OCI-M2 (cell line): ENCODE results near the gene NDRG3.
A peak's percentile ranks its signal among the peaks of the same experiment; 100 is the strongest.

Experiments
- DNase-seq: peaks from one replicate; lab custom pipeline; 2025; ENCODE audit not compliant: unreplicated experiment; lab: John Stamatoyannopoulos, UW

NDRG3 gene

DNA sequence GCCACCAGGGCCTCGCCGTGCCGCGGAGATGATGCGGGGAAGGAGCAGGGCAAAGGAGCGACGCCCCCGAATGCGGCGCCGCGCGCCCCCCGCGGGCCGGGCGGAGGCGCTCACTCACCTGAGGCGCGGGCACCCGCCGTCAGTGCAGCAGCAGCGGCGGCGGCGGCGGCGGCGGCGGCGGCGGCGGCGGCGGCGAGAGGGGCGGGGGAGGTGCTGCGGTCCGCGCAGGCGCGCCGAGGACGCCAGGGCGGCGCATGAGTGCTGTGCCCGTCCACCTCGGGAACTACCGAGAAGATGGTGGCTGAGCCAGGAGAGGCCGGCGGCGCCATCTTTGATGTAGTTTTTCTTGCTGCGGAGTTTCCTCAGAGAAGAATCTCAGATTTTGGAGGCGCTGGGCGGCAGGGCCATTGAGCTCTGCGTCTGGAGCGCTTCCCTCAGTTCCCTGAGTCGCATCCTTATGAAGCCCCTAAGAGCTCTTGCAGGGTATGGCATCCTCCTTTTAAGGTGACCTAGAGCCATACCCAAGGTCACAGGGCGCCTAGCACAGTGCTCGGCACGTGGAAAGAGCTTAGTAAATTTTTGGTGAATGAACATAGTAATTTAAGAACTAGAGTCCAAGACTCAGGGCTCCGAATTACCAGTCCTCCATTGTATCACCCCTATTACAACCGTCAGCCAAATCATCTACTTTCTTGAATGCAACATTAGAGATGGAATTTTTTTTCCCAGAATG, at the start of gene NDRG3:
NDRG3 (minus strand) TSS at position 164 of the 733 bp plus-strand sequence. CDS start 24,355 bp downstream, outside the sequence.
- peak; percentile 73 for DNase-seq

DNA sequence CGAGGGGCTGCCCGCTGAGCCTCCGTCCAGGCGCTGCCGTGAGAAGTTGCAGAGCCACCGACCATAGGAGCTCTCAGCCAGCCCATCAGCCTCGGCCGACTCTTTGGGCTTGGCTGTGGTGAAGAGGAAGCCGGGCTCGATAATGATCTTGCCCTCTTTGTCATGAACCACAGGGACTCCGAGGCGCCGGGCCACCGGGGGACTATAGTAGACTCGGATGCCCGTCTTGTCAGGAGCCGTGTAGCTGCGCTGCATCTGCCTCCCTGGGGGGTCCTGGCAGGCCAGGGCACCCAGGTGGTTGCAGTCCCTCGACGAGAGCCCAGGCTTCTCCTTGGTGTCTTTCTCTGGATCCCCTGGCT, 48.2 kb upstream of the NDRG3 start:
- DNase-seq: no peak

DNA sequence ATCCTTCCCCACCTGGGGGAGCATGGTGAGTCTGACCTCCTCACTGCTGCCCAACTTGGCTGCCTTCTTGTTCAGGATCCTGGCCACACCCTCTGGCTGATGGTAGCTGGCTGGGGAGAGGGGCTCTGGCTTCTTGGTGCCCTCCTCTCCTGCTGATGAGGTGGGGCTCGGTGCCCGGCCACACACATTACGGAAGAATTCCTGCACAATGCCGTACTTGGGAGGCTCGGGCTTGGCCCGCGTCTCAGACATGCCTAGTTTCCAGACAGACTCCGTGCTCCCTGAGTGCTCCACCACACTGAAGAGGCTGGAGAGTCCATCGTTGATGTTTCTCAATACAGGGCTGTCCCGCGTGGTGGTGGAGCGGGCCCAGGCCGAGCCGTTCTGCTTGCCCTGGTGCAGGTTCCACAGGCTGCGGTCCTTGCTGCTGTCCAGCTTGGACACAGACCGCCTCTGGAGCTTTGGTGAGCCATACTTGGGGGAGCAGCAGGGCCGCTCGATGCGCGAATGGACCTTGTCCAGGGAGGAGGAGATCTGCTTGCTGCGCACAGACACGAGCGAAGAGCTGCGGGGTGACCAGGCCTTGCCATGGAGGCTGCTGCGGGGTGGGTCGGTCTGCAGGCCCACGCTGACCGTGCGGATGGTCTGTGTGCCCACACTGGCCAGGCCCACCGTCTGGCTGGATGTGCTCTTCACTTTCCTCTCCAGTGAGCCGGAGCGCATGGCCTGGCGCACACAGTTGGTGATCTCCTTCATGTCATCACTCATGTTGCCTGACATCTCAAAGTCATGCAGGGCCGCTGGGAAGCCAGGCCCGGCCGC, 47.6 kb upstream of the NDRG3 start:
- no peak for DNase-seq

DNA sequence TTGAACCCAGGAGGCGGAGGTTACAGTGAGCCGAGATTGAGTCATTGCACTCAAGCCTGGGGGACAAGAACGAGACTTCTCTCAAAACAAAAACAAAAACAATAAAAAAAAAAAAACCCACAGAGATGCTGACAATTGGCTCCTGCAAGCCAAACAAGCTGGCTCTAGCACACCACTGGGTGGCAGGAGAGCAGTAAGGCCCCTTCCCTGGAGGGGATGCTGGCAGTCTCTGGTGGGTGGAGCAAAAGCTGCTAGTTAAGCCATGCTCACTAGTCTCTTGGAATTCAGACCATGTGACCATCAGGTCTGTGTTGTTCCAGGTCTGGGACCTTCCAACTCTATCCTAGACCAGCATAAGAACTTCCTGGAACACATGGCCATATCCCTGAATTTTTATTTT, 46.5 kb upstream of the NDRG3 start:
- DNase-seq: no peak

DNA sequence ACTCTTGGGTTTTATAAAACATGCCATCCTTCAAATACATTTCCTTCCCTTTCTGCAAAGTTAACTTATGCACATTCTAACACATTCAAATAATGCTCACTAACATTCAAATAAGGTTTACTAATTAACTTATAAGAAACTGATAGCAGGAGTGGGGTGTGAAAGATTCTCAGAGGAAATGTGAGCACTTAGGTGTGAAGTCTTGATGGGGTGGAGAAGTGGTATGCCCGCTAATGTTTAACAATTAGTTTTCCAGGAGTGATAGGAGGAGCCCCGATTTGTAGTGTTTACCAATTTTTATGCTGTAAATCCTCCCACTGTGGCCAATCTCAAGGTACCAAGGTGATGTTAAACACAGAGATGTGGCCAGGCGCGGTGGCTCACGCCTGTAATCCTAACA, 46.0 kb upstream of the NDRG3 start:
- no peak for DNase-seq

GRCh38 chr20:36786663-36787062, 40.8 kb upstream of the NDRG3 start:
- DNase-seq: no peak

DNA sequence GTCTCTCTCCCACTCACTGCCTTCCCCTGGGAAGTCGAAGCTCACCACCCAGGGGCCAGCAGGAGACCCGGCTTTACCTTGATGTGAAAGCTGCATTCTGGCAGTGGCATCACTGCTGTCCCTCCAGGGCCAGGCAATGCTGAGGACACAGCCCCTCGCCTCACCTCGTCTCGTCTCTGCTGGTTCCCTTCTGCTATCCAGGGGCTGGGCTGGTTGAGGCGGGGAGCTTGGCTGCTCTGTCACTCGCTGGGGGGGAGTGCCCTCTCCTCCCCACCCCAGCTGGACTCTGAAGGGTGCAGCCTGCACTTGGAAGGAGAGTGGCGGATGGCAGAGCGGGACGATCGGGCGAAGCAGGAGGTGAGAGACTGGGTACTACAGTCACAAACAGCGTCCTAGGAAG, 40.4 kb upstream of the NDRG3 start:
- DNase-seq: no peak

DNA sequence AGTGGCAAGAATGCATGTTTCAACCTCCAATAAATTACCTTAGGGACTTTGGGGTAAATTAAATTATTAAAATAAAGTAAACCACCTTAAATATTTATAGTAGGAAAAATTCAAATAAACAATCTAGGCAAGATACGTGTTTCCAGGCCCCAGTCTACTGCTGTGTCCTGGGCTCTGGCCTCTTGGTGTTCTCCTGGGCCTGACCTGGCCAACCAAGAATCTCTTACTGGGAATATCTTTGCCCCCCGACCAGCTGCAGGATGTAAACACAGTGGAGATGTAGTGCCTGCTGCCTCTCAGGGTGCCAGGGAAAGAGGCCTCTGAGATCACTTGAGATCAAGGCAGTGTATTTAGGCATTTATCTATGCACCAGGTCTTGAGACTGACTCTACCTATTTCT, 39.4 kb upstream of the NDRG3 start:
- no peak for DNase-seq

GRCh38 chr20:36784900-36785299, 39.0 kb upstream of the NDRG3 start:
- DNase-seq: no peak

DNA sequence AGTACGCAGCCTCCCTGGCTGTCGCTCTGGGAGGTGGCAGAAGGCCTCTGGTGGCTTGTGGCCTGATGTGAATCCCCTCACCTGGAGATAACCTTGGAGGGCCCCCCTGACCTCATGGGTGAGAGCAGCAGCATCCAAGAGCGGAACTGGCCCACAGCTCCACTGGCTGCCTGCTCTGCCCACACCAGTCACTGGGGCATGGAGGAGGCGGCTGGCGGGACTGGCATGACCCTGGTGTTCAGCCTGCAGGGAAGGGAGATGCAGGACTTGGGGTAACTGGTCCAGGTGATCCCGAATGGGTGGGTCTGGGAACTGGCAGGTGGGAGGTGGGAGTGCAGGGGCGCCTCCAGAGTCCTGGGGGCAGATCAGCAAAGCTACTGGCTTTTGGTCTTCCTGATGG, 38.2 kb upstream of the NDRG3 start:
- DNase-seq: no peak

DNA sequence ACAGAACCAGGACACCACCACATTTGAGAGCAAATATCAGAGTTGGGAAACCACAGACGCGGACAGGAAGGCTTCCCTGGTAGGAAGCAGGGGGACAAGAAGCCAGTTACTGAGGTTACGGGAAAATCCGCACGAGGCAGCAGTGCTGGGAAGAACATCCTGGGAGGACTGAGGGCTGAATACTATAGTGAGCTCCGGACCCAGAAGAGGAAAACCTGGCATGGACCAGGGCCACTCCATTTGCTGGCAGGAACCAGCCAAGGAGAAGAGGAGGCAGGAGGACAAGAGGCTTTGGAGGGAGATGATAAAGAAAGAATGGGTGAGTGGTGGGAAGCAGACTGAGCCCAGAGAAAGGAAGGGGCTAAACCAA, 33.8 kb upstream of the NDRG3 start:
- DNase-seq: no peak

GRCh38 chr20:36778831-36779655, 33.2 kb upstream of the NDRG3 start:
- no peak for DNase-seq

DNA sequence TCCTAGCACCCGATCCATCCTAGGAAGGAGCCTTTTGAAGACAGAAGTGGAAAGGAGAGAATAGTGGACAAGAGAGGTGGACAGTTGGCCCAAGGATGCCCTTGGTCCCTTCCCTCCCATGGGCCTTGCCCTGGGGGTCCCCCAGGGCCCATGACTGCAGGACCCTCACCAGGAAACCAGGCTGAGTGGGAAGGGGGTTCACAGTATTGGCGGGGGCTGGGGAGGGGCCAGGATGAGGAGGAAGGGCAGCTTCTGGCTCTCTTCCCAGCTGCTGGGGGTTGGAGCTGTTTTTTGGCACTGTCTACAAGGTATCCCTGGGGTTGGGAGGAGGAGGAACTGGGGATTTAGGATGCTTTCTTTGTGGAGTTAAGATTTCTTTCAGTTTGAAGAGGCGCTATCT, 31.7 kb upstream of the NDRG3 start:
- no peak for DNase-seq

DNA sequence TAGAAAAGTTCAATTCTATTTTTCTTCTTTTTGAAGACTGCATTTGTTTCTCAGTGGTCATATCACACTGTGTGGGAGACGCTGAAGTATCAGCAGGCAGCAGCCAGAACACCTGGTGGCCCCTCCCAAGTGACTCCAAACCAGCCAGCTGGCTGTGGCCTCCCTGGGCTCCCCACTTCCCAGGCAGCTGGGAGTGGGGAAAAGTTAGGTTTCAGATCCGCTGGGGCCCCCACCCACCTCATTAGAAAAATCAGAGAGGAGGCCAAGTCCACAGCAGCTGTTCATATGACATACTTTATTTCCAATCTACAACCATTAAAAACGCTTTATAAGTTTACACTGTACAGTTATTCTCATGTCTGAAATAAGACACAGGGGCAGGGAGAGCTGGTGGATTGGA, 31.3 kb upstream of the NDRG3 start:
- DNase-seq: no peak

DNA sequence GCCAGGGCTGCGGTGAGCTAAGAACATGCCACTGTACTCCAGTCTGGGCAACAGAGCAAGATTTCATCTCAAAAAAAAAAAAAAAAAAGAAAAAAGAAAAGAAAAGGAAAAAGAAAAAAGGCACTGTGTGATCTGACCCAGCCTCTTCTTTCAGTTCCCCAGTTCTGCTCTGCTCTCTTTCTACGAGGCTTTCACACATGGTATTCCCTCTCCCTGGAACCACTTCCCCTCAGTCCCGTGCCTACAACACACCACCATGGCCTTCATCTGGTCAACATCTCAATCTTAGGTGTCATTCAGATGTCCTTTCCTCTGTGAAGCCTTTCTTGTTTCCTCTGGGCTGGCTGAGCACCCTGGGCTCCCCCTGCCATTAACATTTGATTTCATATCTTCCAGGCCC, 29.9 kb upstream of the NDRG3 start:
- DNase-seq: no peak

DNA sequence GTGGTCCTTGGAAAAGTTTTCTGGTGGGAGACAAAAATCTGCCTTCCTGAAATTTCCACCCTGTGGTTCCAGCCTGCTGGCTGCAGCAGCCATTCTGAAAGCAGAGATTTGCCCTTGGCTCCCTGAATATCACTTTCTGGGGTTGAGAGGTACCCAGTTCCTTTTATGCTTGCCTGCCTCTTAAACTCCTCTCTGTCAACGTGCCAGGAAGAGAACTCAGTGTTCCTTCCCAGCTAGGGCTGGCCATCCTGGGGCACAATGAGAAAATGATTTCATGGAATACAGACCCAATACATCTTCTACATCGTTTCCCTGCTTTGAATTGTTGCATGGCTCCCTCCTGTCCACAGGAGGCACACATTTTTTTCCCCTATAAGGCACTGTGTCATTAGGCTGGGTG, 29.3 kb upstream of the NDRG3 start:
- DNase-seq: no peak

DNA sequence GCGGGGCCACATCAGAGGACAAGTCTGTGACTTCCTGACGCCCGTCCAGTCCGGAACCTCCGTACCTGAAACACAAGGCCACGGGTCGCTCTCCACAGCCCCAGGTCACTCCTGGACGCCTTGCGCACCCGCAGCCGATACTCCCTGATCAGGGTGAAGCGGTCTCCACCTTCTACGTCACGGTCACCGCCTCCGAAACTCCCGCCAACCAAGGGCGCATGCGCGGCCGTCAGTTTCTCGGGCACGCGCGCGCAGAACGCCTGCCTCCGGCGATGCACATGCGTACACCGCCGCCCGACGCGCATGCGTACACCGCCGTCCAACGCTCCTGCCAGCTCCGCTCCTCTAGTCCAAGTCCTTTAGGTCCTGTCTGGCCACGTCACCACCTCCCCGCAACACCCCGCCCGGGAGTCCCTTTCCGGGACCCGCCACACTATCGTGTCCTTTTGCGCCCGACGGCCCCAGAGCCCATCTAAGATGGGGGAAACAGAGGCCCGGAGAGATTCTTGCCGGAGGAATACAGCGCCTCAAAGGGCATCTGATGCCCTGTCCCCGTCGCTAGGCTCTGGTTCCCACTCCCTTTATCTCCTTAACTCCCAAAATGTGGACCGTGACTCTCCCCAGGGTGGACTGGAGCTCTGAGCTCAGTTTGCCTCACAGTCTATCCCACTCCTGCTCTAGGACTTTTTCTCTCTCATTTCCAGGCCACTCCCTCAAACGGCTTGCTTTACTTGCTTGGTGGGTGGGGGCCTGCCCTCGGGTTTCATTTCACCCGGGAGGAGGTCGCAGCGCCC, 27.9 kb upstream of the NDRG3 start, which contains the start of gene DSN1:
DSN1 (minus strand) TSS at position 167 of the 794 bp plus-strand sequence. CDS start 2,305 bp downstream, outside the sequence.
- DNase-seq: peak; percentile 94

- DNase-seq: no peak
These were observed 27.3 kb upstream of the NDRG3 start for GRCh38 chr20:36773107-36773596.

- DNase-seq: no peak
These were observed 24.8 kb upstream of the NDRG3 start for GRCh38 chr20:36770680-36771079.

DNA sequence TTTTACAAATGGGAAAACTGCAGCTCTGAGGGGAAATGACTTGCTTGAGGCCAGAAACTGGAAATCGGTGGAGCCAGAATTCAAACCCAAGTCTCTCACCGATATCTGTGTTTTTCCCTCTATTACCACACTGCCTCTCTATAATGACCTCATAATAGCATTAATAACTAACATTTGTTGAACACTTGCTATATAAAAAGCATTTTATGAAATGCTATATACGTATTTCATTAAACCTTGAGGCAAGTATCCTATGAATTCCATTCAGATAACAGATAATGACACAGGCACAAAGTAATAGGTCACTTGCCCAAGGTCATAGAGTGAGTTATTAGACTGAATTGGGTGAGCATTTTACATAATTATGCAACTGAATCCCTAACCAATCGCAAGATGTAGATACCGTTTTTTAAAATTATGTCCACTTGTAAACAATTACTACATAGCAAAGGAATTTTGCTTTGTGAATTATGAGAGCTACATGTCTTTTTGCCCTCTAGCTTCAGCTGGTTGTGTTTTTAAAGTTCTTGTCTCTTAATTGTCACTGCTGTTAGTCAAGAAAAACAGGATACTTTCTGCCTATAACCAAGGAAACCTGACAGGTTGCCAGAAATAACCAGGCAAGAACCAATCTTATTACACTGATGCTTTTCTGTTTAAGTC, 23.0 kb upstream of the NDRG3 start:
- DNase-seq: no peak
